ENCODE measurements around the gene IRF8.

GRCh38 chr16:85869785-85870558 lies 29.0 kb upstream of the IRF8 start:
- no peak for TF ChIP-seq ARNTL (CRISPR knock-in tag; IDR thresholded peaks at IDR 0.05; ENCODE audit: borderline replicate concordance, low read depth)
- TF ChIP-seq ZFP3 (CRISPR knock-in tag; IDR thresholded peaks at IDR 0.05): no peak
